ENCODE measurements around the gene GOT1. TPM values are rescaled to one million over a fixed set of nuclear protein-coding genes. Genes with fewer than 3 reads are reported as not detected.

The GOT1 gene
- total RNA-seq, 1 experiment from 2014 or later, result 65.7 TPM

DNA sequence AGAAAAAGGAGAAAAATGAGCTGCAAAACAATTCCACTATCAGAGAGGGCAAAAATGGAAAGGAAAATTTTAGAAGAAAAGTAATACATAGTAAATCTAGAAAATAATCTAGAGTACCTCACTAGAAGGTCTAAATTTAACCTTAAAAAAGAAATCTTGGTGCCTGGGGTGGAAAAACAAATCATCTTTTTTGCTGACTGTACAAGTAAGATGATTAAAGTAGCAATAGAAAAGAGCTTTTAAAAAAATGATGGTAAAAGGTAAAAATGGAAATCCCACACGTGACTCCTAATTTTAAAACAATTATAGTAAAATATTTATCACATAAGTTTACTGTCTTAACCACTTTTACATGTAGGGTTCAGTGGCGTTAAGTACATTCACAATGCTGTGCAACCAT is 28.8 kb upstream of the GOT1 start:
- POLR2A ChIA-PET (ENCODE audit: low non-redundant PET), result no interaction called here
- no peak overlapping the region for H3K27ac ChIP-seq (ENCODE audit: low read depth, low read length, poor library complexity, severe bottlenecking)
- CTCF ChIA-PET, result interaction anchor here (0.6 kb wide), 1 partner anchor 103 kb away, joined by 3 read pairs; no protein-coding TSS in a partner anchor
- H3K9me3 ChIP-seq (ENCODE audit: low read depth, low read length, poor library complexity, severe bottlenecking), result no peaks in the 10 kb centered on the region
- H3K4me3 ChIP-seq (ENCODE audit: low read depth, low read length, poor library complexity, severe bottlenecking), result no peak overlapping the region
- H3K27me3 ChIP-seq (replicated peaks; ENCODE audit: insufficient read depth, low read depth, low read length, poor library complexity), result peaks cover 26% of the 10 kb centered on the region
- intact Hi-C loops (cut with micrococcal nuclease; ENCODE audit: unreplicated experiment), result no loop called here
- H3K4me1 ChIP-seq (ENCODE audit: insufficient read depth, low read length, poor library complexity, severe bottlenecking), result no peaks in the 10 kb centered on the region
- no peaks in the 10 kb centered on the region for H3K36me3 ChIP-seq (ENCODE audit: insufficient read depth, low read length, poor library complexity, severe bottlenecking)
- no peak for TF ChIP-seq EZH2 (IDR thresholded peaks at IDR 0.05; ENCODE audit: borderline replicate concordance, low read depth, low read length, poor library complexity, severe bottlenecking)
- TF ChIP-seq, protein P1, sequence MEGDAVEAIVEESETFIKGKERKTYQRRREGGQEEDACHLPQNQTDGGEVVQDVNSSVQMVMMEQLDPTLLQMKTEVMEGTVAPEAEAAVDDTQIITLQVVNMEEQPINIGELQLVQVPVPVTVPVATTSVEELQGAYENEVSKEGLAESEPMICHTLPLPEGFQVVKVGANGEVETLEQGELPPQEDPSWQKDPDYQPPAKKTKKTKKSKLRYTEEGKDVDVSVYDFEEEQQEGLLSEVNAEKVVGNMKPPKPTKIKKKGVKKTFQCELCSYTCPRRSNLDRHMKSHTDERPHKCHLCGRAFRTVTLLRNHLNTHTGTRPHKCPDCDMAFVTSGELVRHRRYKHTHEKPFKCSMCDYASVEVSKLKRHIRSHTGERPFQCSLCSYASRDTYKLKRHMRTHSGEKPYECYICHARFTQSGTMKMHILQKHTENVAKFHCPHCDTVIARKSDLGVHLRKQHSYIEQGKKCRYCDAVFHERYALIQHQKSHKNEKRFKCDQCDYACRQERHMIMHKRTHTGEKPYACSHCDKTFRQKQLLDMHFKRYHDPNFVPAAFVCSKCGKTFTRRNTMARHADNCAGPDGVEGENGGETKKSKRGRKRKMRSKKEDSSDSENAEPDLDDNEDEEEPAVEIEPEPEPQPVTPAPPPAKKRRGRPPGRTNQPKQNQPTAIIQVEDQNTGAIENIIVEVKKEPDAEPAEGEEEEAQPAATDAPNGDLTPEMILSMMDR (conservative IDR thresholded peaks at IDR 0.05; ENCODE audit: low read depth, low read length), result no peak
- DNase-seq (ENCODE audit: low spot score), result no peak
- no TSS peak for BruUV-seq (replicated peaks)

DNA sequence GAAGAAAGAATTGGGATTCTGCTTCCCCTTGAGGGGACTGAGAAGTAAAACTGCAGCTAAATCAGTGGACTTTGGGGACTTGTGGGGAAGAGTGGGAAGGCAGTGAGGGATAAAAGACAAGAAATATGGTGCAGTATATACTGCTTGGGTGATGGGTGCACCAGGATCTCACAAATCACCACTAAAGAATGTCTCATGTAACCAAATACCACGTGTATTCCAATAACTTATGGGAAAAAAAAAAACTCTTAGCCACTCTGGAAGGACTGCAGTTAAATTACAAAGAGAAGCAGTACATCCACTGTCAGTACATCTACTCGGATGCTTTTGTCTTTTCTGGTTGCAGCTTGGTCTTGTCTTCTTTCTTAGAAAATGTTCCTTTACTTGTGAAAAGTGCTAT is 27.4 kb upstream of the GOT1 start:
- Histone ChIP-seq H3K9me3 (ENCODE audit: low read depth, low read length, poor library complexity, severe bottlenecking) (no peaks in the 10 kb centered on the region), H3K4me1 (ENCODE audit: insufficient read depth, low read length, poor library complexity, severe bottlenecking) (no peaks in the 10 kb centered on the region), H3K27ac (ENCODE audit: low read depth, low read length, poor library complexity, severe bottlenecking) (no peak overlapping the region), H3K4me3 (ENCODE audit: low read depth, low read length, poor library complexity, severe bottlenecking) (no peak overlapping the region), H3K27me3 (replicated peaks; ENCODE audit: insufficient read depth, low read depth, low read length, poor library complexity) (peaks cover 34% of the 10 kb centered on the region), H3K36me3 (ENCODE audit: insufficient read depth, low read length, poor library complexity, severe bottlenecking) (no peaks in the 10 kb centered on the region)
- no peak for DNase-seq (ENCODE audit: low spot score)
- ChIA-PET CTCF (interaction anchor here (0.7 kb wide), 1 partner anchor 100 kb away, joined by 3 read pairs; no protein-coding TSS in a partner anchor), POLR2A (ENCODE audit: low non-redundant PET) (no interaction called here)
- TF ChIP-seq EZH2 (IDR thresholded peaks at IDR 0.05; ENCODE audit: borderline replicate concordance, low read depth, low read length, poor library complexity, severe bottlenecking), result no peak
- TF ChIP-seq, protein P1 (conservative IDR thresholded peaks at IDR 0.05; ENCODE audit: low read depth, low read length), result no peak
- no TSS peak for BruUV-seq (replicated peaks)
- intact Hi-C loops (cut with micrococcal nuclease; ENCODE audit: unreplicated experiment), result no loop called here

- Histone ChIP-seq H3K27ac (ENCODE audit: low read depth, low read length, poor library complexity, severe bottlenecking) (no peak overlapping the region), H3K36me3 (ENCODE audit: insufficient read depth, low read length, poor library complexity, severe bottlenecking) (no peaks in the 10 kb centered on the region), H3K4me3 (ENCODE audit: low read depth, low read length, poor library complexity, severe bottlenecking) (no peak overlapping the region), H3K9me3 (ENCODE audit: low read depth, low read length, poor library complexity, severe bottlenecking) (no peaks in the 10 kb centered on the region), H3K4me1 (ENCODE audit: insufficient read depth, low read length, poor library complexity, severe bottlenecking) (no peaks in the 10 kb centered on the region), H3K27me3 (replicated peaks; ENCODE audit: insufficient read depth, low read depth, low read length, poor library complexity) (peaks cover 43% of the 10 kb centered on the region)
- intact Hi-C loops (cut with micrococcal nuclease; ENCODE audit: unreplicated experiment), result no loop called here
- TF ChIP-seq, protein P1 (conservative IDR thresholded peaks at IDR 0.05; ENCODE audit: low read depth, low read length), result no peak
- TF ChIP-seq EZH2 (IDR thresholded peaks at IDR 0.05; ENCODE audit: borderline replicate concordance, low read depth, low read length, poor library complexity, severe bottlenecking), result no peak
- ChIA-PET CTCF (no interaction called here), POLR2A (ENCODE audit: low non-redundant PET) (no interaction called here)
- BruUV-seq (replicated peaks), result no TSS peak
- no peak for DNase-seq (ENCODE audit: low spot score)
Measured at GRCh38 chr10:99456931-99457288, 26.5 kb upstream of the GOT1 start.

All from A673 (cell line).